NOMO-1 (cell line): Measurements from ENCODE around the gene U2AF2.

Experiments
- DNase-seq, 2 experiments: peaks; one replicate each; lab custom pipeline; 2025; ENCODE audit not compliant: unreplicated experiment in 2 of 2; lab: John Stamatoyannopoulos, UW

The U2AF2 gene

DNA sequence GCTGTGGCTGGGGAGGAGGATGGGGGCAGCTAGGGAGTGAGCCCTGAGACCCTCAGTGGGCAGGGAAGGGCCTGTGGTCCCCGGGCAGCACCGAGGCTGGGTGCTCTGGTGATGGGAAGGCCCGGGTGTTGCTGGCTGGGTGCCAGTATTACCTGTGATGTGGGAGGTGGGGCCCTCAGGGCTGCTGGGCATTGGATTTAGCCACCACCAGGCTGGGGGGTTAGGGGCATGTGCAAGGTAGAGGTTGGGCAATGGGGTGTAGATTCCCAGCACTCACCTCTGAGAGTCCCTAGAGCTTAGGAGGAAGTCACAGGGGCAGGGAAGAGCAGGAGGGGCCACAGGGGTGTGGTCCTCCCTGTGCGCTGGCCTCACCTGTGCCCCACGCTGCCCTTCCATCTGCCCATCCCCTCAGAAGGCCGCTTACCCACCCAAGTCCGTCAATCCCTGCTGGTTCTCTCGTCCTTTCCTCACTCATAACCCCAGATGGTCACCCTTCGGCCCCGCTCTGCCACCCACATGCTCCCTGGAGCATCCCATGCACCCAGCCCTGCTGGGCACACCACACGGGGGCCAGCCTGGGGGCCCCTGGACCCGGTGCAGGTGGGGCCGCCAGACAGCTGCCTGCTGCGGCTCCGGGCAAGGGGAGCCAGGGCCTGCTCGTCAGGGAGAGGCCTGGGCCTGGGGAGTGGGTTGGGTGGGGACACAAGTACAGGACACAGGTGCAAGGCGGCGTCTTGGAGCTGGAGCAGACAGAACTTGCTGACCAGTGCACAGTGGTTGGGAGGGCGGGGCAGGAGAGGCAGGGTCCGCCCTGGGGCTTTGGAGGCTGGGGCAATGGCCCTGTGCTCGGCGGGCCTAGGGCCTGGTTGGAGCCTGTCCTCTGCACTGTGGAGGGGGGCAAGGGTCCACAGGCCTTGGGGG, 32.7 kb downstream of the U2AF2 start:
- DNase-seq, result no peak

DNA sequence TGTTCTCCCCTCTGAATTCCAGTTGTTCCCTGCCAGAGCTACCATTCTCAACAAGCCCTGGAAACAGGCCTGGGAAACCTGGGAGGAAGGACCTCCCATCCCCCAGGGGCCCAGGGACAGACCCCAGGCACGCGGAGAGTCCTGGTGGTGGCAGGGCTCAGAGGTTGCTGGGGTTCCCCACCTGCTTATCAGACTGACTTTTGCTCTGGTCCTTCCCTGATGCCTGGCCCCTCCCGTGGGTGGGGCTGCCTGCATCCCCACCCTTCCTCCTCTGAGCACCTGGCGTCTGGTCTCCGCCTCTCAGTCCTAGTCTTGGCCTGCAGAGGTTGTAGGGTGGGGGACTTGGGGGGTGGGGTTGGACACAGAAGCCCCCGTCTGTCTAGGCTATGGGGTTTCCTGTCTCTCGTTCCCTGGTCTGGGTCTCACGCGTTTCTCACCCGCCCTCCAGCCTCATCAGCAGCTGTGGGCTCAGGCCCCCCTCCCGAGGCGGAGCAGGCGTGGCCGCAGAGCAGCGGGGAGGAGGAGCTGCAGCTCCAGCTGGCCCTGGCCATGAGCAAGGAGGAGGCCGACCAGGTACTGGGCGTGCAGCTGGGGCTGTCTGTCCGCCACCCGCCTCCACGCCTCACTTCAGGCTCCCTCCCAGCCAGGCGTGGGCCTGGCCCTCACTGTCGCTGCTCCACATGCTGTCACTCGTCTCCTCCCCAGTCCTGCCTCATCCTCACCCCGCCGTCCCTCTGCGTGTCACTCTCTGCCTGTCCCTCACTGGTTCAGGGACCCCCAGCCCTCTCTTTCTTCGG, 33.8 kb downstream of the U2AF2 start:
- no peak for DNase-seq

DNA sequence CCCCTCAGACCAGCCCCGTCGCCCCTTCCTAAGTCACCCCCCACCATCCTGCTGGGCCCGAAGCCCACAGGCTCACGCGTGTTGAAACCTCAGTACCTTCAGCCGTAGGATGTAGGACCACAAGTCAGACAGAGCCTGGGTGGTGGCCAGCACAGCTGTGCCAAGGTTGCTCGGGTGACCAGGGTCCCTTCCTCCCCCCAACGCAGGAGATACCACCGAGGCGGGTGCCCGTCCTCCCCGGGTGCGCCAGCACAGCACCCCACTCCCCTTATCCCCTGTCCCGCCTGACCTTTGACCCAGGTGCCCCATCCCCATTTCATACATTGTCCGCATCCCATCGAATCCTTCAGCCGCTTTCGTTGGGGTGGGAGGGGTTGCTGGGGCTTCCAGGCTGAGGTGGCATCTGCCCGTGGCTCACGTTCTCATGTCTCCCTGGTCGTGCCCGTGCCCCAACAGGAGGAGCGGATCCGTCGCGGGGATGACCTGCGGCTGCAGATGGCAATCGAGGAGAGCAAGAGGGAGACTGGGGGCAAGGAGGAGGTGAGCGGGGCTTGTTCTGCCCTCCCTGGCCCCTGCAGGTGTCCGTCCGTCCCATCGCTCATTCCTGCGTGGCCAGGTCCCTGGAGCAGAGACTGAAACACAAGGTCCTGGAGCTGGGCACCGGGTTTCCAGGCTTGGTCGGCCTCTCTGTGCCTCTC, 34.7 kb downstream of the U2AF2 start:
- no peak for DNase-seq

- no peak for DNase-seq
Observed at GRCh38 chr19:55690109-55690768, 35.4 kb downstream of the U2AF2 start.

DNA sequence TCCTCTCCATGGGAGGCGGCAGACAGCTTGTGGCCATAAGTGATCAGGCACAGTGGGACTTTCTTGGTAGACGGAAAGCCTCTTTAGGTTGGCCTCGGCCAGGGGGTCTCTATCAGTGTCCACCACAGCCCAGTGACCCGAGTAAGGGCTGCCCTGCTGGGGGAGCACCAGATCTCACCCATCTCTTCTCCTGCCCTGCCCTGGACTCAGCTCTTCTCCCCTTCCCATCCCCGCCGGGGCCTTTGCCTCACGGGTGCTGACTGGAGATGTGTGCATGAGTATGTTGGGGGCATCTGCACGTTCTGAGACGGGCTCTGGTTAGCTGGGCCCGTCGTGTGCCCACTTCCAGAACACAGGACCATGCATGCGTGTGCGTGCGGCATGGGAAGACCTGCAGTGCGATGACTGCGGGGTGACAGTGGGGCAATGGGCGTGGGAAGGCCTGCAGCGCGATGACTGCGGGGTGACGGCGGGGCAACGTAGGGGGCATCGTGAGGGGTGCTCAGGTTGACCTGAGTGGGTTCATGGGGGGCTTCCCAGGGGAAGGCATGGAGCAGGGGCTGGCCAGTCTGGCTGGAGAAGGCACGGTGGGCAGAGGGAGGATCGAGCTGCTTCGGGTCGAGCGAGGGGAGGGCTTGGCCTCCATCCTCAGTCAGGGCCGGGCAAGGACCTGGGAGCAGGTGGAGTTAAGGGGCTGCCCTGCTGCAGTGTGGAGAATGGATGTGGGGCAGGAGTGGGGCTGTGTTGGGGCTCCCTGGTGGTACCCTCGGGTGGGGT, 36.1 kb downstream of the U2AF2 start:
- DNase-seq, result no peak

GRCh38 chr19:55691561-55692481, 37.0 kb downstream of the U2AF2 start:
- no peak for DNase-seq

DNA sequence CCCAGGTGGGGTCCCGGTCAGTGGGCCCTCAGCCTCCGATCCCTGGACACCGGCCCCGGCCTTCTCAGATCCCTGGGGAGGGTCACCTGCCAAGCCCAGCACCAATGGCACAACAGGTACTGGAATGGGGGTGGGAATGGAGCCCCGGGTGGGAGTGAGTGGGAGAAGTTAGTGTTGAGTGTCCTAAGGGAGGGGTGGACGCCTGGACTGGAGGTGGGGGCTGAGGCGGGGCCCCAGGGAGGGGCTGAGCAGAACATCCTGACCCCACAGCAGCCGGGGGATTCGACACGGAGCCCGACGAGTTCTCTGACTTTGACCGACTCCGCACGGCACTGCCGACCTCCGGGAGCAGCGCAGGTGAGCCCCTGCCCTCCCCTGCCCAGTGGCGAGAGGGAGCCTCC, 37.8 kb downstream of the U2AF2 start:
- DNase-seq, result no peak

DNA sequence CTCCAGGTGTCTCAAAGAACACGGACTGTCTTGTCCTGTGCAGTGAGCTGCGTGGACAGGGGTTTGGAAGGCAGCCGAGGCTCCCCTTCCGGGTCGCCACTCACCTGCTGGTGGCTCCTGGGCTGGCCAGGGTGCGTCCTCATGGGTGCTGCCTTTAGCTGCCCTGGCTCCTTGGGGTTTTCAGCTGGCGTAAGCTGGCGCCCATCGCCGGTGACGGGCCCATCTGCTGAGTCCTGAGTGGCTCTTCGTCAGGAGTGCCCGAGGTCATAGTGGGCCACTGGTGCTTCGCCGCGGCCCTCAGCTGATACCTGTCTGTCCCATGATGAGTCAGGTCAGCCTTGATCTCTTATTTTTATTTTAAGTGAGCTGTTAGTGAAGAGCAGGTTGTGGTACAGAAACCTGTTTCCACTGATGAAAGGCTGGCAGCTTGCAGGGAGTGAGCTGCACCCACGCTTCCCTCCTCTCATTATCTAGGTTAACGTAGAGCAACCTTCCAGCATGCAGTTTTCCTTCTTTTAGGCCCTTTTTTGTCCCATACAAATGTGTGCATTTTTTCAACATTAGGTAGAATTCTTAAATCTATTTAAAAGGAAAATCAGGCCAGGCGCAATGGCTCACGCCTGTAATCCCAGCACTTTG, 38.6 kb downstream of the U2AF2 start:
- DNase-seq, result no peak

GRCh38 chr19:55694241-55694655, 39.4 kb downstream of the U2AF2 start:
- DNase-seq, result no peak

- no peak for DNase-seq
Observed at GRCh38 chr19:55694656-55695491, 40.0 kb downstream of the U2AF2 start.

DNA sequence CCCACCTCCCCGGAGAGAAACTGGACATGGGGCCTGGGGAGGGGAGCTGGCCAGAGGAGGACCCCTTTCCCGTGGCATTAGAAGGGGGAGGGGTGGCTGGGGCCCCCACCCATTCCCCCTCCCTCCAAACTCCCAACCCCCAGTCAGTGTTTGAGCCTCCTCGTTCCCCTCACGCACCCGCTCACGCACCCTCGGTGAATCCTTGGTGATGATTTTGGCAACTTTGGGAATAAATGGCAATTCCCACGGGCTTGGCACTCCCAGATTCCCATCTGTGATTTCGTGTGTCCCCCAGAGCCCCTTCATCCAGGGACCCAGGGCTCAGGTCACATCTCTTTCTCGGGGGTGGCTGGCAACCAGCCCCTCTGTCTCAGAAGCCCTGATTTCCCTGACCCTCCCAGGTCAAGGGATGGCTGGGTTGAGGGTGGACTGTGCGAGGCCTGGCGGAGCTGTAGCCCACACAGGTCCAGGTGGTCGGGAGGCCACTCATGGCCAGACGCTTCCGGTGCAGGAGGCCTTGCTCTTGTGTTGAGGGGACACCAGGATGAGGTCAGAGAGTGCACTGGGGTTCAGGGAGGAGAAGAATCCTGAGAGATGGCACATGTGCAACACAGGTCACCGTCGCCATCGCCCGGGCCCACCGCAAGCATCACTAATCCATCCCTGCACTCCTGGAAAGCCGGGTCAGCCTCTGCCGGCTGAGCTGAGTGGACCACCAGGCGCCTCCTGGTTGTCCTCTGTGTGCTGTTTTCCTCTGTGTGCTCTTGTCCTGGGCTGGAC, 40.9 kb downstream of the U2AF2 start:
- DNase-seq, result no peak

DNA sequence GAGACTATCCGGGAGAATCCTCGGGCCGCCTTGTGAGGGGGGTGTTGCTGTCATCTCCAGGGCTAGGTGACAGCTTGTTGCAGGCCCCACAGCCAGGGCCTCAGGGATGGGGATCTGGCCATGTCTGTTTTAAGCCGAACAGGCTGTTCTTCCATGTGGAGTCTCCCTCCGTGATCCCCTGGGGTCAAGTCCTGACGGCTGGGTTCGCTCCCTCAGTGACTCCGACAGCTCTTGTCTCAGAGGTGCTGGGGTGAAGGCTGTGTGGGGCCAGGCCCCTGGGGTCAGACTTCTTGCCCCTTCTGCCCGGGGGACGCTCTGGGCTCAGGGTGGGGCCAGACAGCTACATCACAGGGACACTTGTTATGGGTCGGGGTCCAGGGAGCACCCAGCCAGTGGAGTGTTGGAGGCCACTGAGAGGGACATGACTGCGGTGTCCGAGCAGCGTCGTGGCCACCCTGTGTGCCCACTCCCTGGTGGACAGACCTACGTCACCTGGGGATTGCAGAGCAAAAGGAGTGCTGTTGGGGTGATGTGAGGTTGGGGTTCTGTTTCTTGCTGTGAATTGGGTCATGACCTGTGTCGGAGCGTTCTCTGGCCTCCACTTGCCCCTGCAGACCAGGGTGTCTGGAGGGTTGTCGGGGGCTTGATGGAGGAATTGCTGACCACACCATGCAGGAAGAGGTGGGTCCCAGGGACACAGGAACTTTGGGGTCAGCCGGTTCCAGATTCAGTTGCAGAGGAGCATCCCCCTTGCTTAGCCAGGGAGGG, 41.6 kb downstream of the U2AF2 start:
- no peak for DNase-seq

DNA sequence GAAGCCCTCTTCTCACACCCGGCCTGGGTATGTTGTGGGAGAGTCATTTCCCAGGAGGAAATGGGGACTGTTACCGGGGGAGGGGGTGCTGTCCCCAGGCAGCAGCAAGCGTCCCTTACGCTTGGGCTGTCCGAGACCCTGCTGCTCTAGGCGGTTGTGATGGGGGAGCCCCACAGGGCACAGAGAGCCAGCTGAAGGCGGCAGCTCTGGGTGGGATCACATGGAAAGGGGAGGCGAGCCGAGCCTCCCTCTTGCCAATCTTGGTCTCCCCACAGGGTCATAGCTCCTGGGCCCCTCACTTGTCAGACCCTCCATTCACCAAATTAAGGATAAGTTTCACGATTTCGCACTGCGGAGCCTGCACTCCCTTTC, 42.2 kb downstream of the U2AF2 start:
- no peak for DNase-seq

DNA sequence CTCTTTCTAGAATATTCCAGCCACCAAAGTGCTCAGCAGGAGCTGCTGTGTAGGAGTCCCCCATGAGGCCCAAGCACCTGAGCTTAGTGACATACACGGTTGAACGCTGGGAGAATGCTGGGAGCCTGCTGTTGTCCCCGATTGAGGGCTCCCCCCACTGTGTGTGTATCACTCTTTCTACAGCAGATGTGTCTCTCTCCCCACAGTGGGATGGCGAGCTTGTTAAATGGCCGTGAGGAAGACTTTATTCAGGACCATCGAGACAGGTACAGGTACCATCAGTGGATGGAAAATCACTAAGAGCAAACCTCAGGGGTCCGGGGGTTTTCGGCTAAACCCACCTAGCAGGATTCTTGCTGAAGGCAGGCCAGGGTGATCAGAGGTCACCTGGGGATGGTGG, 42.9 kb downstream of the U2AF2 start:
- DNase-seq, result no peak

GRCh38 chr19:55698256-55698655, 43.4 kb downstream of the U2AF2 start:
- no peak for DNase-seq

DNA sequence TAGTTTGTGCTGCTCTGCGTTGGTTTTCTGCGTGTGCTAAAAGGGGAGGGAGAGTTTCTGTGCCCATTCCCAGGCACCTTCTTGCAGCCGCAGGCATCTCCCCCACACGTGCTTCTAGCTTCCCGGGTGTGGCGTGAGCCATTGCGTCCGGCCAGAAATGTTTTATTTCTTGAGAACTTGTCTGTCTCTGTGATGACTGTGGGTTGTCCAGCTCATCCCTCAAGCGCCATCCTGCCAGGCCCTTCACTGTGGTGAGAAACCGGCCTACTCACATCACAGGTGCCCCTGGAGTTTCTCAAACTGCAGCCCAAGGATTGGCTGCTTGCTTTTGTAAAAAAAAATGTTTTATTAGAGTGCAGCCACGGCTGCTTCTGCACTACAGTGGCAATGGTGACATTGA, 44.4 kb downstream of the U2AF2 start:
- no peak for DNase-seq
